Activated T-cell treated with anti-CD3 and anti-CD28 coated beads for 48 hours (primary cell): ENCODE results near the gene APBB1.

Experiments
- DNase-seq: peaks from one replicate; pipeline ENCODE4 v3.0.0-alpha.2; 2020; ENCODE audit warnings: low read depth

Gene APBB1

GRCh38 chr11:6351782-6352382 is 67.0 kb downstream of the APBB1 start:
- DNase-seq = peak; percentile 27

- DNase-seq = no peak
Observed at GRCh38 chr11:6350486-6350885, 68.4 kb downstream of the APBB1 start.

DNA sequence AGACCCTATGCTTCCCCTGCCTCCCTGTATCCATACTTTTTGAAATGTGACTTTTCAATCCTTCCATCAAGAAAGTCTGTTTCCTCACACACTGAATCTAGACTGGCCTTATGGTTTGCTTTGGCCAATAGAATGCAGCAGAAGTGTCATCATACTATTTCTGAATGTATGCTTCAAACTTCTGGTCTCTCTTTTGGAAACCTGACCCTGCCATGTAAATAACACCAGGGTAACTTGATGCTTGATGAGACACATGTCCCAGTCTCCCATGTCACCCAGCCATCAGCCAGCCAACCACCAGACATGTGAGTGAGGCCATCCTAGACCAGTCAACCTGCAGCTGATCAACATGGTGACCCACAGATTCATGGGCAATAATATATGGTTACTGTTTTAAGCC is 68.9 kb downstream of the APBB1 start:
- no peak for DNase-seq

GRCh38 chr11:6345366-6345765 is 73.5 kb downstream of the APBB1 start:
- no peak for DNase-seq
